Mesendoderm (in vitro differentiated cells): Measurements from ENCODE around the gene TPGS1.

Source experiments
- DNase-seq: peaks from one replicate; pipeline ENCODE4 v3.0.0; 2013
- H2AK5ac ChIP-seq: 2 replicates; pipeline ENCODE4 v1.6.1; 2013; ENCODE audit warnings: low read length, inconsistent platforms
- H2BK120ac ChIP-seq: 2 replicates; pipeline ENCODE4 v1.6.1; 2013; ENCODE audit warnings: low read depth, mild to moderate bottlenecking, low read length, moderate library complexity, mixed read lengths
- H2BK15ac ChIP-seq: replicated peaks from 2 replicates; pipeline ENCODE4 v1.6.1; 2013; ENCODE audit warnings: low read depth, mild to moderate bottlenecking, moderate library complexity
- H2BK5ac ChIP-seq: 2 replicates; pipeline ENCODE4 v1.6.1; 2013; ENCODE audit warnings: low read length, inconsistent platforms
- H3K18ac ChIP-seq: 2 replicates; pipeline ENCODE4 v1.6.1; 2013; ENCODE audit warnings: mild to moderate bottlenecking, low read length, mixed read lengths
- H3K23ac ChIP-seq: one replicate; pipeline ENCODE4 v1.6.1; 2013; ENCODE audit warnings: low read length
- H3K27ac ChIP-seq: 2 replicates; pipeline ENCODE4 v1.5.1; 2013; ENCODE audit warnings: low read depth, mild to moderate bottlenecking, inconsistent platforms, low read length, moderate library complexity
- H3K27me3 ChIP-seq: 2 replicates; pipeline ENCODE4 v1.6.1; 2013; ENCODE audit warnings: low read length, control low read depth, mild to moderate bottlenecking, inconsistent platforms; ENCODE audit not compliant: insufficient read depth, poor library complexity
- H3K36me3 ChIP-seq: 2 replicates; pipeline ENCODE4 v1.6.1; 2013; ENCODE audit warnings: low read length, inconsistent platforms; ENCODE audit not compliant: control insufficient read depth, insufficient read depth
- H3K4ac ChIP-seq: one replicate; pipeline ENCODE4 v1.6.1; 2013; ENCODE audit warnings: low read depth, mild to moderate bottlenecking, low read length, moderate library complexity
- H3K4me1 ChIP-seq: 2 replicates; pipeline ENCODE4 v1.6.1; 2013; ENCODE audit warnings: low read depth, low read length, inconsistent platforms; ENCODE audit not compliant: control insufficient read depth
- H3K4me2 ChIP-seq: 2 replicates; pipeline ENCODE4 v1.6.1; 2013; ENCODE audit warnings: low read length
- H3K4me3 ChIP-seq: 2 replicates; pipeline ENCODE4 v1.5.1; 2013; ENCODE audit warnings: mild to moderate bottlenecking, low read length
- H3K56ac ChIP-seq: one replicate; pipeline ENCODE4 v1.6.1; 2013; ENCODE audit warnings: low read length
- H3K79me1 ChIP-seq: 2 replicates; pipeline ENCODE4 v1.6.1; 2013; ENCODE audit warnings: low read length, inconsistent platforms
- H3K79me2 ChIP-seq: 2 replicates; pipeline ENCODE4 v1.6.1; 2013; ENCODE audit warnings: mild to moderate bottlenecking, low read length; ENCODE audit not compliant: control insufficient read depth, insufficient read depth
- H3K9ac ChIP-seq: 2 replicates; pipeline ENCODE4 v1.6.1; 2013; ENCODE audit warnings: low read length, inconsistent platforms
- H4K5ac ChIP-seq: one replicate; pipeline ENCODE4 v1.6.1; 2013; ENCODE audit warnings: low read length
- H4K8ac ChIP-seq: one replicate; pipeline ENCODE4 v1.6.1; 2013; ENCODE audit warnings: low read depth, mild to moderate bottlenecking, control low read depth, low read length, moderate library complexity
- WGBS: extraction: QIAGEN DNeasy Blood & Tissue Kit; methylation state at CpG from one replicate; pipeline ENCODE4 v1.1.7; 2013; ENCODE audit warnings: low lambda C conversion rate, missing lambda C conversion rate; ENCODE audit not compliant: insufficient coverage; ENCODE audit errors: extremely low coverage; 5-methylcytosine and 5-hydroxymethylcytosine counted together

TPGS1 gene

DNA sequence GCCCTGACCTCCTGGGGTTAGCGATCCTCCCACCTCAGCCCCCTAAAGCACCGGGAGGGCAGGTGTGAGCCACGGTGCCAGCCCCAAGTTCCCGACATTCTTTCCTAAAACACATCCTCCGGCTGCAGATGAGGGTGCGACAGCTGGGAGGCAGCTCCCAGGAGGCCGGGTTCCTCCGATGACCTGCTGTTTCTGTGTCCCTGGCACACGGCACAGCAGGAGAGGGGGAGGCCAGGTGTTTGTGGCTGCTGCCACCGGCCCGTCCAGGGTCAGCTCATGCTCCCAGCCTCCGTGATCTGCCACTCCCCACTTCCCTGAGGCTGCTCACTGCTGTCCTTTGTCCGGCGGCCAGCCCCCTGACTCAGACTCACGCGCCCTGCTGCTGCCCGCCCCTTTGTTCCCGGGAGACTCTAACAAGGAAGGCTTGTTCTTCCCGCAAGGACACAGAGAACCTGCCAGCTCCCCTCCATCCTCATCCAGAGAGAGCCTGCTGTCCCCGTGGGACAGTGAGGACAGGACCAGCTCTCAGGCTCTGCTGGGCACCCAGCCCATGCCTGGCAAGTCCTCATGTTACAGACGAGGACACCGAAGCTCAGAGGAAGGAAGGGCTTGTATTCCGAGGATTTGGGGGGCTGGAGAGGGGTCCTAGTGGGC is 21.6 kb upstream of the TPGS1 start:
- Histone ChIP-seq H3K27me3 (no peaks in the 10 kb centered on the region), H3K4me3 (no peak overlapping the region), H3K79me1 (no peaks in the 10 kb centered on the region), H3K36me3 (no peaks in the 10 kb centered on the region), H3K56ac (peak overlapping the region; percentile 44), H2BK5ac (no peak overlapping the region), H2AK5ac (no peak overlapping the region), H3K27ac (no peak overlapping the region), H4K5ac (no peak overlapping the region), H3K9ac (peak overlapping the region; percentile 32), H3K4me2 (no peak overlapping the region), H3K23ac (no peak overlapping the region), H2BK120ac (no peak overlapping the region), H2BK15ac (no peak overlapping the region), H3K4ac (no peak overlapping the region), H3K18ac (no peak overlapping the region), H4K8ac (no peak overlapping the region), H3K79me2 (no peaks in the 10 kb centered on the region), H3K4me1 (no peaks in the 10 kb centered on the region)
- DNase-seq, result no peak
- WGBS, result no CpG with 5 or more reads among the region's 23 CpGs

DNA sequence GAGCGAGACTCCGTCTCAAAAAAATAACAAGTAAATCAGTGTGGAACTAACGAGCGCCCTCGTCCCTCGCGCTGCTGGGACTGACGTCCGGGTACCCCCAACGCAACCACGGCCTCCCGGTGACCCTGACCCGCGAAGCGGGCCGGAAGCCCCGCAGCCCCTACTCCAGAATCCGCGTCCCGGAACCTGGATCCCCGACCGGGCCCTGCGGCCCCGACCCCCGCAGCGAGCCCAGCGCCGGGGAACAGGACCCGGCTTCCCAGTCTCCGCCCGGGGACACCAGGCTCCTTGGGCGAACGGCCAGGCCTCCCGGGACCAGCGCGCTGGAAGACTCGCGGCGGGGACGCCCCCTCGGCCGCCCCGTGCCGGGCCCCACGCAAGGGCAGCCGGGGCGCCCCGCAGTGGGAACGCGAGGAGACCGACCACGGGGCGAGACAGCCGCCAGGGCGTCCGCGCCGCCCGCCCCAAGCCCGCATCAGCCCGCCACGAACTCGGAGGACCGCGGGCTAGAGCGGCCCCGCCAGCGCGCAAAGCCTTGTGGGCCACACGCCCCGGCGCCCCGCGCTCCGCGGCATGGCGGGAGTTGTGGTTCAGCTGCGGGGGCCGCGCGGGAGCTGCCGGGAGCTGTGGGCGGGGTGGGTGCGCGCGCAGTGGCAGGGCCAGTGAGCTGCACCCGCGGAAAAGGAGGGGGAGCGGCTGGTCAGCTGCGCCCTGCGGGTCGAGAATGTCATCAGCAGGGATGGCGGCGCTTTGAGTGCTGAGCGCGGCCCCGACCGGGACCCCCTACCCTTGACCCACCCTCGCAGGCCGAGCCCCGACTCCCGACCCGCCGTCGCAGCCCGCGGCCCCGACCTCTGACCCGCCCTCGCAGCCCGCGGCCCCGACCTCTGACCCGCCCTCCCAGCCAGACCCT is 18.5 kb upstream of the TPGS1 start:
- Histone ChIP-seq H2AK5ac (no peak overlapping the region), H3K56ac (peak overlapping the region; percentile 91), H3K4me3 (peak overlapping the region; percentile 82), H3K18ac (peak overlapping the region; percentile 96), H3K36me3 (no peaks in the 10 kb centered on the region), H3K79me1 (no peaks in the 10 kb centered on the region), H3K27me3 (no peaks in the 10 kb centered on the region), H3K9ac (peak overlapping the region; percentile 94), H2BK15ac (no peak overlapping the region), H3K27ac (peak overlapping the region; percentile 92), H4K8ac (peak overlapping the region; percentile 68), H2BK5ac (peak overlapping the region; percentile 50), H4K5ac (no peak overlapping the region), H3K4me2 (peak overlapping the region; percentile 59), H3K4me1 (no peaks in the 10 kb centered on the region), H3K4ac (peak overlapping the region; percentile 92), H3K23ac (no peak overlapping the region), H2BK120ac (no peak overlapping the region), H3K79me2 (no peaks in the 10 kb centered on the region)
- peak; percentile 95 for DNase-seq
- no CpG with 5 or more reads among the region's 114 CpGs for WGBS

DNA sequence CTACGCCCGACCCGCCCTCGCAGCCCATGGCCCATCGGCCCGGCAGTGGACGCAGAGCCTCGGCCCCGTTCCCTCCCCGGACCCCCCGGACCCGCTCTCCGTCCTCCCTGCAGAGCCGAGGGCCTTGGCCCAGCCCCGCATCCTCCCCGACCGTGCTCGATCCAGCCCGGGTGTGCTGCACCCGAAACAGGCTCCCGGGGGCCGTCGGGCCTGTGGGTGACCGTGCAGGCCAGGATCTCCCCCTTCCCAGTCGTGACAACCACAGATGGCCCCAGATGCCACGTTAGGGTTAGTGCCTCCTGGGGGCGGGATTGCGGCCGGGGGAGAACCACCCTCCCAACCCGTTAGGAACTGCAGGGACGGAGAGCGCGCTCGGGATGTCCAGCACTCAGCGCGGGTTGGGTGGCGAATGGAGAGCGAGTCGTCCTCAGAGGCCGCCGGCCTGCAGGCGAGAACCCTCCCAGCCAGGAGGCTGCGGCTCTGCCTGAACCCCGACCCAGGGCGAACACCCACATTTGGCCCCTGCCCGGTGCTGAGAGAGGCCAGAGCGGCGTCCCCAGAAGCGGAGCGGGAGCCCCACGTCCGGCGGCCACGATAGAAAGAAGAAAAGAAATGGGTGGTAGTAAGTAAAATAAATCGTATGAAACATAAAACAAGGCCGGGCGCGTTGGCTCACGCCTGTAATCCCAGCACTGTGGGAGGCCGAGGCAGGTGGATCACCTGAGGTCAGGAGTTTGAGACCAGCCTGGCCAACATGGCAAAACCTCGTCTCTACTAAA is 17.7 kb upstream of the TPGS1 start:
- Histone ChIP-seq H3K9ac (peak overlapping the region; percentile 94), H3K4me1 (no peaks in the 10 kb centered on the region), H2BK5ac (no peak overlapping the region), H2BK120ac (no peak overlapping the region), H3K18ac (peak overlapping the region; percentile 29), H3K79me1 (no peaks in the 10 kb centered on the region), H3K4ac (no peak overlapping the region), H3K23ac (no peak overlapping the region), H4K5ac (no peak overlapping the region), H3K27me3 (no peaks in the 10 kb centered on the region), H4K8ac (no peak overlapping the region), H3K79me2 (no peaks in the 10 kb centered on the region), H3K4me3 (peak overlapping the region; percentile 73), H3K27ac (peak overlapping the region; percentile 36), H2BK15ac (no peak overlapping the region), H3K56ac (peak overlapping the region; percentile 86), H3K36me3 (no peaks in the 10 kb centered on the region), H2AK5ac (no peak overlapping the region), H3K4me2 (peak overlapping the region; percentile 93)
- peak; percentile 63 for DNase-seq
- no CpG with 5 or more reads among the region's 61 CpGs for WGBS

DNA sequence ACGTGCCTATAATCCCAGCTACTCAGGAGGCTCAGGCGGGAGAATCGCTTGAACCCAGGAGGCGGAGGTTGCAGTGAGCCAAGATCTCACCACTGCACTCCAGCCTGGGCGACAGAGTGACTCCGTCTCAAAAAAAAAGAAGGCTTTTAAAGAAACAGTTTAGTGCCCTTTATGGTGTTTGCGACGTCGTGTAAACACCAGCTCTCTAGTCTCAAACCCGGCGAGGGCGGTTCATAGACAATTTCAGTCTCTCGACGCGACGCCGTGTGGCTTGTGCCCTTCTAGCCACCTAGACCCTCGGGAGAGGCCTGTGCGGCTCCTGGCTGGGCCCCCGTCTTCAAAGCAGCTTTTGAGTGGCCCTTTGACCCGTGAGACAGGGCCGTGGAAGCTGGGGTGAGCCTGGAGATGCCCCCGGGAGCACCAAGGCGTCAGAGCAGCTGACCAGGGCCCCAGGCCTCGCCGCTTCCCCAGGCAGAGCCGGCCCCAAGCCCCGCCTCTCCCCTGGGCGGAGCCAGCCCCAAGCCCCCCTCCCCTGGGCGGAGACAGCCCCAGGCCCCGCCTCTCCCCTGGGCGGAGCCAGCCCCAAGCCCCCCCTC is 16.1 kb upstream of the TPGS1 start:
- Histone ChIP-seq H3K18ac (no peak overlapping the region), H3K79me1 (no peaks in the 10 kb centered on the region), H3K4me3 (no peak overlapping the region), H3K27me3 (no peaks in the 10 kb centered on the region), H2BK15ac (no peak overlapping the region), H3K4ac (no peak overlapping the region), H2AK5ac (no peak overlapping the region), H3K9ac (no peak overlapping the region), H3K4me1 (no peaks in the 10 kb centered on the region), H3K36me3 (no peaks in the 10 kb centered on the region), H4K5ac (no peak overlapping the region), H4K8ac (no peak overlapping the region), H2BK120ac (no peak overlapping the region), H3K23ac (no peak overlapping the region), H3K4me2 (no peak overlapping the region), H3K56ac (no peak overlapping the region), H3K27ac (no peak overlapping the region), H2BK5ac (no peak overlapping the region), H3K79me2 (no peaks in the 10 kb centered on the region)
- DNase-seq, result peak; percentile 36
- WGBS, result no CpG with 5 or more reads among the region's 32 CpGs

DNA sequence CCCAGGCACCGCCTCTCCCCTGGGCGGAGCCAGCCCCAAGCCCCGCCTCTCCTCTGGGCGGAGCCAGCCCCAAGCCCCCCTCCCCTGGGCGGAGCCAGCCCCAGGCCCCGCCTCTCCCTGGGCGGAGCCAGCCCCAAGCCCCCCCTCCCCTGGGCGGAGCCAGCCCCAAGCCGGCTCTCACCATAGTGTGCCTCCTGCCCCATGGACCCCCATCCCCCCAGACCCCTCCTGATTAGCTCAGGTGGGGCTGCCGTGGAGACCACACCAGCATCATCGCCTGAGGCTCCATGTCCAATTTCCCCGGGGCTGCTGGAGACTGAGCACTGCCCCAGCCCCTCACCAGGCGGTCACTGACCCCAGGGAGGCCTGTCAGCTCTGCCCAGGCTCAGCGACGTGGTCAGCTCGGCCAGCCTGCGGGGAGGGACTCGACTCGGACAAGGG is 15.2 kb upstream of the TPGS1 start:
- Histone ChIP-seq H3K27ac (no peak overlapping the region), H3K56ac (no peak overlapping the region), H3K18ac (no peak overlapping the region), H3K4me1 (no peaks in the 10 kb centered on the region), H4K5ac (no peak overlapping the region), H3K4ac (no peak overlapping the region), H2BK120ac (no peak overlapping the region), H3K79me1 (no peaks in the 10 kb centered on the region), H3K4me3 (no peak overlapping the region), H3K4me2 (no peak overlapping the region), H3K9ac (no peak overlapping the region), H3K36me3 (no peaks in the 10 kb centered on the region), H3K27me3 (no peaks in the 10 kb centered on the region), H3K23ac (no peak overlapping the region), H3K79me2 (no peaks in the 10 kb centered on the region), H4K8ac (no peak overlapping the region), H2AK5ac (no peak overlapping the region), H2BK5ac (no peak overlapping the region), H2BK15ac (no peak overlapping the region)
- no peak for DNase-seq
- WGBS, result no CpG with 5 or more reads among the region's 19 CpGs
